NCI-H510A treated with DMSO at 0.1 percent for 48 hours (cell line): ENCODE data around the gene GLI3.
A peak's percentile ranks its signal among the peaks of the same experiment; 100 is the strongest.

ENCODE experiments used
- DNase-seq: peaks from one replicate; lab custom pipeline; 2025; lab: John Stamatoyannopoulos, UW

The GLI3 gene

GRCh38 chr7:41971640-41972187, 265.3 kb downstream of the GLI3 start:
- no peak for DNase-seq

DNA sequence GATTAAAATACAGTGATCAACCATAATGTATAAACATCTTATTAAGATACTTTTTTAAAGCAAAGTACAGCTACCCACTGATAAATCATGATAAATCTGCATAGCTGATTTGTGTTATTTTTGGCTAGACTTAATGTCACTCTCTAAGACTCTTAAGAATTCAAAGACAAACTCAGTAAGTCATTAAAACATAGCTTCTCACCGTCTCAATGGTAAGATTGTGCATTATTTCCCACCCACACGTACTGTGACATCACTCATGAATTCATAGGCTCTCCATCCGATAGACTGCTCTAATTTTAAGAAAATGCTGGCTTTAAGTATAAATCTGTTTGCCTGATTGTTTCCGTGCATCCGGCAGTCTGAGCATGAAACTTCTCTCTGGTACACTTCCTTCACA, 266.1 kb downstream of the GLI3 start:
- DNase-seq: no peak

- DNase-seq: no peak
Measured at GRCh38 chr7:41969561-41970105, 267.4 kb downstream of the GLI3 start.

DNA sequence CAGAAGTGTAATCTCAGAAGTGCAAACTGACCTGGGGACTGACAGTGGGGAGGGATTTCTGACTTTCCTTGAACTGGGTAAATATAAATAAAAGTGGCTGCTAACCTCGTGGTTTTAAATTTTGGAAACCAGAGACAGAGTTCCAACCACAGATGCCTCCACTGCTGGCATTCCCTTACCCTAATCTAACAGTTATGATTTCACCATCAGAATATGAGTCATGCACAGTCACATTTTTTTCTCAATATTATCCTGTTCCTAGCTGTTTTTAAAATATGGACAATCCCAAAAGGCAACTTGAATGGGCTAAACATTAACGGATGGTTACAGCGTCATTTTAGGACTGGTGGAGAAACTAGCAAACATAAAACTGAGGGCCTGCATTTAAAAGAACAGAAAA, 269.9 kb downstream of the GLI3 start:
- no peak for DNase-seq

DNA sequence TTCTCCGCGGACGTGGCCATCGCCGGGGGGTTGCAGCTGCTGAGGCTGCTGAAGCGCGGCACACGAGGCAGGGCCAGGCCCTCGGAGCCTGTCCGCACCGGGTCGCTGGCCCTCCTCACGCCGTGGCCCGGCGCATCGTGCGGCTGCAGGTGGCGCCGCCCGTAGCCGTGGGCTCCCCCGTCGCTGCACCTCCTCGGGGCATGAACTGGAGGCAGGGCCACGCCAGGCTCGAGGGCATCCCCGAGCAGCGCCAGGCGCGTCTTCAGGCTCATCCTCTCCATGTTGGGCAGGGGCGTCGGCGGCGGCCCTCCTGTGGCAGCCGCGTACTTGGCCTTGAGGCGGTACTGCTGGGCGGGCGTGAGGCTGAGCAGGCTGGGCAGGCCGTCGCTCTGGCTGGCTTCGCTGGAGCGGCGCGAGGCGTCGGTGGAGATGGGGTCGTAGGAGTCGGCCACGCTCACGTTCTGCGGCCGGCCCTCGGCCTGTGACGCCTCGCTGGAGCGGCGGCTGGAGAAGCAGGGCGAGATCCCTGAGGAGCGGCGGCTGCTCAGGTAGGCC, 271.0 kb downstream of the GLI3 start:
- DNase-seq: no peak

- DNase-seq: no peak
Measured at GRCh38 chr7:41964849-41965745, 271.9 kb downstream of the GLI3 start.

- no peak for DNase-seq
Measured at GRCh38 chr7:41964183-41964753, 272.7 kb downstream of the GLI3 start.

GRCh38 chr7:41956705-41957104, 280.3 kb downstream of the GLI3 start:
- no peak for DNase-seq

DNA sequence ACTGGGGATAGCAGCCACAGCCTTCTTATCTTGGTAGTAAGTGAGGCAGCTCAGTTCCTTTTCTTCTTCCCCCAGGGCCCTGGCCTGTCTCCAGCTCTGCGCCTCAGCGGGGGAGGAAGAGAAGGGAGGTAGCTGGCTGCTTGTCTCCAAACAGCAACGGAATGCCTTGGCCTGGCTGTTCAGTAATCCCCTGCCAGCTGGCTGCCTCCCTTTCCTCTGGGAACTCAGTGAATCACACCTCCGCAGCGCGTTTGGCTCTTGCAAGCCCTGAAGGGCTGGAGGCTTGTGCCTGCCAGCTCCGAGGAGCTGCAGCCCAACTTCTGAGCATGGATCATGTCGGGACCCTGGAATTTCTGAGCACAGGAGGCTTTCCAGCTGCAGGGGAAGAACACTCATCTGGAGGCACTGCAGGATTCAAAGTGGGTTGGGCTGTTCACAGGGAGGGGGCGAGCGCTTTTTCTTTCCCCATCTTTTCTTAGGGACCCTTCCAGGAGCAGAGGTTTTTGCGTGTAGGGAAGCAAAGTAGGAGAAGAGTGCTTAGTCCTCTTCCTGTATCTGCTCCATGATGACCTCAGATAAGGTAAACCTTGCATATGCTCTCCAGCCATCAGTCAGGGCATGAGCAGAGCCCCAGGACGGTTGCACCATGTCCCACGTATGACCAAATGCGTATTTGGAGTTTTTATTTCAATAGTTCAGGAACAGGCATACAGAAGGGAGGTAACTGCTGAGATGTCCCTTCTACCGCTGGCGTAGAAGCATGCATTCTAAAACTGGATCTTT, 280.9 kb downstream of the GLI3 start:
- DNase-seq: no peak

DNA sequence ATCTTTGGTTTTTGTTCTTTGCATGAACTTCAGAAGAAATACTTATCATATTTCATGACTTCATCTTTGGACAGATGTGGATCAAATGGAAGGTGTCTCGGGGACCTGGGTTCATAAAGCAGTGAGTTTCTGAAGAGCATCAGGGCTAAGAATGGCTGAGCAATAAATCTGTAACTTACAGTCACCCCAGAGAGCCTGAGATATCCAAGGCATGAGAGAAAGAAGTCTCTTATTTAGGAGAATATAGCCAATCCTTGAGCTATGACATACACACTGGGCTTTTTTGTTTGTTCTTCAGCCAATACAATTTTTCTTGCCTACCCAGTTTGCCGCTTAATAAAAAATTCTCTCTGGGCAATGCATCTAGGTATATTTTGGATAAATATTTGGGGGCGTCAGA, 281.6 kb downstream of the GLI3 start:
- DNase-seq: no peak

DNA sequence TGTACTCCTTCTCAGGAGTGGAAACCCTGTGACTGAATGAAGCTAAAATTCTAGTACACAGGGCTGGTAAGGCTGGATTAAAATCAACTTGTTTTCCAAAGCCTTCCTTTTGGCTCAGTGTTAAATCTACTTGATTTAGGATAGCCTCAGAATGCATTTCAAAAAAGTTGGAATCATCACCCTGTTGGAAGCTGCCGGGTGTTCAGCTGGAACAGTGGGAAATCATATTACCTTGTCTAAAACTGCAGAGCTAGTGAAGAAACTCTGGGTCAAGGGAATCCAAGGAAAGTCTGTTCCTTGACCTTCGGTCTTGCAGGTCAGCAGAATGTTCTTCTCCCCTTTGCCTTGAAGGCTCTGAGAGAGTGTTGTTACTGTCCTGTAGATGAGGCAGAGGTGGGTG, 282.0 kb downstream of the GLI3 start:
- no peak for DNase-seq

DNA sequence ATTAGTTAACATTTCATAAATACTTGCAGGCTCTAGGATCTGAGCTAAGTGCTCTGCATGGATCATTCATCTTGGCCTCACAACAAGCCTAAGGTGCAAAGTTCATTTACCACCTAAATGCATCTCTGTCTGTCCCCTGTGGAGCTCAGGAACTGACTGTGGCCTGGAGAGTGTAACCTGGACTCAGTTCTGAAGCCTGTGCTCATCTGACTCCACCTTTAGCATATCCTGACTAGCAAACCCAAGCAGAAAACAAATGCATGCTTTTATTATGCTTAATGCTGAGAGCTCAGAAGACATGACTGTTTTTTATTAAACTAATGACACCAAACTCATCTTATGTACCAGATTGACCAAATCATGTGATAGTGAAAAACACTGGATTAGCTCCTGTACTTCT, 288.5 kb downstream of the GLI3 start:
- no peak for DNase-seq

GRCh38 chr7:41943094-41943577, 293.9 kb downstream of the GLI3 start:
- DNase-seq: peak; percentile 33

DNA sequence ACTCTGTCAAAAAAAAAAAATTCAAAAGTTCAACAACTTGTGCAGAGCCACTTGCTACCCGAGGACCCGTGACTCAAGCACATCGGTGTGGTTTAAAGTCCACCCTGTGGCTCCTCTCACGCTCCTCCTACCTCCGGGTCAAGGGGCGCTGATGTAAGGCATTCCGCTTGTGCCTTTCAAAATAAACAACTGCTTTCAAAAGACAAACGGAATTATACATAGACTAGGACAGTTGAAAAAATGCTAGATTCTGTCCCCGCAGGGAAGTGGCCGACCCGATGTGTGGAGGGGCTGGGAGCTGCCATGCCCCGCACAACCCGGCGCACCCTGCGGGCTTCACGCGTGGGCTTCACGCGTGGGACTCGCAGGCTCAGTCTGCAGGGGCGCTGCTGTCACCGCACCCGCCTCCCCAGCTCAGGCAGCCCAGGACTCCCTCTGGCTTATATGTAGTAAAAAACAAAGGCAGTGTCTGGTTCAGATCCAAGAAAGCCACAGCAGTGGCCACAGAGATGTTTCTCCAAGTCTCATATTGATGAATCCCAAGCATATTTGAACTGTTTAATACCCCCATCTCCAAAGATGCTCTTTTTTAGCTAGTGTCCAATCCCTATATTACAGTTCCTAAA, 294.4 kb downstream of the GLI3 start:
- no peak for DNase-seq

- DNase-seq: peak; percentile 47
Measured at GRCh38 chr7:41940760-41941343, 296.2 kb downstream of the GLI3 start.

DNA sequence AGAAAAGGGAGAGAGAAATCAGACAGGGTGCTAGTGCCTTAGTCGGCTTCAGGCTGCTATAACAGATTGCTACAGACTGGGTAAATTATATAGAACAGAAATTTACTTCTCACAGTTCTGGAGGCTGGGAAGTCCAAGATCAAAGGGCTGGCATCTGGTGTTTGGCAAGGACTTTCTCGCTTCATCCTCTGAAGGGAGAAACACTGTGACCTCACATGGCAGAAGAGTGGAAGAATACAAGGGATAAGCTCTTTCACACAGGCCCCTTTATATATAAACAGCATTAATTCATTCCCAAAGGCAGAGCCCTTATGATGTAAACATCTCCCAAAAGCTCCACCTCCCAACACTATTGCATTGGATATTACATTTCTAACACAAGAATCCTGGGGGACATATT, 298.6 kb downstream of the GLI3 start:
- no peak for DNase-seq

DNA sequence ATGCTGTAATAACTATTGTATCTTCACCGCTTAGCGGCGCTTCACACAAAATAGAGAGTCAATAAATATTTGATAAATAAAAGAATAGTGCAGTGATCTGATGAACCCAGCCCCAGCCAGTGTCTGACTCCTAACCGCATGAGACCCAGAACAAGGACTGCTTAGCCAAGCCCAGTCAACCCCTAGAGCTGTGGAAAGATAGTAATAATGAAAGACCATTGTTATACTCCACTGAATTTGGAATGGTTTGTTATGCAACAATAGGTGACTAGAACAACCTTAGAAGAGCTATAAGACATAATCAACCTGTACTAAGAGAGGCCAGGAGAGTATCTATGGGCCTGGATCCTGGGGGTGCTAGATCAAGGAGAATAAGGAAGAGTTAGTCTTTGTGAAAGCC, 303.6 kb downstream of the GLI3 start:
- DNase-seq: no peak

GRCh38 chr7:41931263-41931646, 305.8 kb downstream of the GLI3 start:
- DNase-seq: no peak

- no peak for DNase-seq
Measured at GRCh38 chr7:41930538-41931262, 306.3 kb downstream of the GLI3 start.

DNA sequence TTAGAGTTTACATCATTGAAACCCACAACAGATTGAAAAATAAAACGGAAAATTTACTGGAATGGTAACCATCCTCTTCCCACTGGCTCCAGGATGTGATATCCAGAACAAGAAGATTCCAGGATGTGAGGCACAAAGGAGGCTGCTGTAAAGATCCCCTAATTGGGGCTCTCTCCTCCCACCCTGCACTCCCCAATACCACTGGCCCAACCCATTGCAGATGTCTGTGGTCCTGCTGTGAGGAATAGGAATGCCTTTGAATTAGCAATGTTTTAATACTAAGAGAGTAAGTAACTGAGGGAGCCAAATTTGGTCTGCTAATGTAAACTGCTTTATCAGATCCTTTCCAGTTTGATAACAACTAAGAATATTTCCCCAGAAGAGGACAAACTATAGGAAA, 308.2 kb downstream of the GLI3 start:
- DNase-seq: no peak
